Adrenal gland (tissue), 12 donors: ENCODE results near the gene PUM2. TPM values are rescaled to one million over a fixed set of nuclear protein-coding genes. Genes with fewer than 3 reads are reported as not detected.

Source experiments
- DNase-seq, 7 donors: peaks; one replicate each; pipeline ENCODE4 v3.0.0-alpha.2; 2019 to 2020
- H3K27ac ChIP-seq, 5 donors: fragments of 200-600 bp; sonication (generic) in 4 of 5; 1 replicate in 3 of 5; 2 replicates in 2 of 5; pipeline versions ENCODE4 v1.5.1 to v1.8.0; 2016 to 2020; ENCODE audit warnings: mild to moderate bottlenecking in 1 of 5
- H3K27me3 ChIP-seq: fragments of 200-600 bp; 2 replicates; pipeline ENCODE4 v1.8.0; 2021
- H3K36me3 ChIP-seq, 2 donors: fragments of 200-600 bp; replicated peaks in 1 of 2; 1 replicate in 1 of 2; 2 replicates in 1 of 2; pipeline versions ENCODE4 v1.5.1 to v1.8.0; 2018 to 2022
- H3K4me1 ChIP-seq, 2 donors: fragments of 200-600 bp; replicated peaks in 1 of 2; 1 replicate in 1 of 2; 2 replicates in 1 of 2; pipeline versions ENCODE4 v1.5.1 to v1.8.0; 2018 to 2021
- H3K4me3 ChIP-seq, 4 donors: fragments of 200-600 bp; sonication (generic) in 3 of 4; one replicate each; pipeline ENCODE4 v1.5.1; 2016 to 2018
- H3K9me3 ChIP-seq, 3 donors: fragments of 200-600 bp; sonication (generic) in 1 of 3; replicated peaks in 1 of 3; 1 replicate in 2 of 3; 2 replicates in 1 of 3; pipeline versions ENCODE4 v1.5.1 to v1.8.0; 2016 to 2021
- POLR2A ChIP-seq, 2 donors: fragments of 450-650 bp; IDR thresholded peaks; one replicate each; pipeline ENCODE4 v1.6.1; 2017; ENCODE audit warnings: antibody characterized with exemption in 2 of 2, mild to moderate bottlenecking in 2 of 2, moderate library complexity in 1 of 2
- WGBS, 4 donors: extraction: QIAGEN DNeasy Blood & Tissue Kit in 2 of 4; methylation state at CpG; one replicate each; pipeline versions ENCODE4 v1.1.5 to v1.1.7; 2013 to 2017; 5-methylcytosine and 5-hydroxymethylcytosine counted together
- intact Hi-C, 2 donors: fragments of 100-400 bp; cut with DNase I; formaldehyde crosslinking; loops; one replicate each; pipeline versions ENCODE4 v1.14.1 to v1.15.0; 2022 to 2023
- polyA plus RNA-seq, 3 donors: library from polyadenylated mRNA; stranded (reverse); fragments of 200-250 nt in 2 of 3; fragments of 350-450 nt in 1 of 3; fragmentation: Illumina TruSeq in 1 of 3; extraction: RNeasy Lipid Tissue Mini Kit (QIAGEN cat#74804) in 1 of 3; gene quantifications; one replicate each; pipeline ENCODE4 v1.2.3, GENCODE V29; 2013 to 2014
- total RNA-seq, 9 donors: library from RNA; depleted of rRNA in 4 of 9; stranded (reverse); fragments of >200 nt in 4 of 9; fragments of 120-200 nt in 1 of 9; fragmentation: NEBNext Ultra II Directional in 1 of 9; extraction: Animal tissue kit (Norgen Biotek cat#: 25700) in 1 of 9; gene quantifications; one replicate each; pipeline versions ENCODE4 v1.1.0 to v1.2.4, GENCODE V29; 2013 to 2023
- TF ChIP-seq, protein P1 (sequence below), 6 experiments: fragments of 450-650 bp in 4 of 6; fragments of 200-600 bp in 2 of 6; sonication (generic) in 1 of 6; IDR thresholded peaks; 1 replicate in 5 of 6; 2 replicates in 1 of 6; pipeline versions ENCODE4 v1.5.1 to v1.8.0; 2016 to 2021; ENCODE audit warnings: antibody characterized with exemption in 6 of 6, mild to moderate bottlenecking in 2 of 6, moderate library complexity in 1 of 6
- donor health status: healthy with polysubstance abuse.
- donor health status: Bipolar disorder and iron deficiency.
- donor health status: DM: yes; HTN: yes; CAD: no.
- donor health status: DM: no; HTN: no; CAD: no.
- donor health status: DM: no; HTN: no; CAD: no.
- donor health status: DM: yes; HTN: yes; CAD: no.

The PUM2 gene
- total and polyA plus RNA-seq, 12 donors = 25.5 to 105 (median 53.3) TPM

DNA sequence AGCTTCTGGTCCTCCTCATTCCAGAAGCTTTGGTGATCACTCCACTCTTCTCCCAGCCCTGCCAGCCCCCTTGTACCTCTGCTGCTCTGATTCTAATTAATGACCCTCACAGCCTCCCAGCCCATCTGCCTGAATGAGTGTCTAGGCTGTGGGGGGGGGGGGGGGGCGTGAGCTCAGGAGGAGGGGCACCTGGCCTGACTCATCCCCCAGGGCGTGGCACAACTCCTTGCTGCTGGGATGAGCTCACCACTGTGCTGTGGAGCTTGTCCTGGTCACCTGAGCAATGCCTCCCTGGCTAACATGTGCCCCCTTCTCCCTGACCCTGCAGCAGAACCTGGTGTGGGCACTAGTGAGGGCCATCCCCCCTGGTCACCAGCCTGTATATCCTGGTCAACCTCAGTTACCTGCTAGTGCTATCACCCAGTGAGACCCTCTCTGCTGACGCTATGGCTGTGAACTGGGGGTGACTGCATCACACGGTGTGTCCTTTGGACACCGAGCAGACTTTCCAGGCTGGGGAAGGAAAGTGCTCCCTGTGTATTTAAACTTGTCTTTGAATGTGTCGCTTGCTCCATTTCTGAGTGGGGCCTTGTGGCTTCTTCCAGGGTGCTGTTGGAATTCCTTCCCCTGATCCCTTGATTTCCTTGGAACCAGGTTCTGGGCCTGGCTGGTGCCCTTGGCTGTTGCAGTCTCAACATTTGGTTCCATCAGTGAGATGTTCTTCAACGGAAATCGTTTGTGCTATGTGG, 41.5 kb upstream of the PUM2 start:
- no peaks in the 10 kb centered on the region for H3K36me3 ChIP-seq
- 85 to 100% (median 93%) methylated on average over 5 to 8 of the region's 8 CpGs for WGBS, 4 donors
- intact Hi-C loops = no loop called here
- H3K4me1 ChIP-seq = no peaks in the 10 kb centered on the region
- H3K9me3 ChIP-seq = no peaks in the 10 kb centered on the region
- no peak for TF ChIP-seq POLR2A (IDR thresholded peaks at IDR 0.05)
- TF ChIP-seq, protein P1, sequence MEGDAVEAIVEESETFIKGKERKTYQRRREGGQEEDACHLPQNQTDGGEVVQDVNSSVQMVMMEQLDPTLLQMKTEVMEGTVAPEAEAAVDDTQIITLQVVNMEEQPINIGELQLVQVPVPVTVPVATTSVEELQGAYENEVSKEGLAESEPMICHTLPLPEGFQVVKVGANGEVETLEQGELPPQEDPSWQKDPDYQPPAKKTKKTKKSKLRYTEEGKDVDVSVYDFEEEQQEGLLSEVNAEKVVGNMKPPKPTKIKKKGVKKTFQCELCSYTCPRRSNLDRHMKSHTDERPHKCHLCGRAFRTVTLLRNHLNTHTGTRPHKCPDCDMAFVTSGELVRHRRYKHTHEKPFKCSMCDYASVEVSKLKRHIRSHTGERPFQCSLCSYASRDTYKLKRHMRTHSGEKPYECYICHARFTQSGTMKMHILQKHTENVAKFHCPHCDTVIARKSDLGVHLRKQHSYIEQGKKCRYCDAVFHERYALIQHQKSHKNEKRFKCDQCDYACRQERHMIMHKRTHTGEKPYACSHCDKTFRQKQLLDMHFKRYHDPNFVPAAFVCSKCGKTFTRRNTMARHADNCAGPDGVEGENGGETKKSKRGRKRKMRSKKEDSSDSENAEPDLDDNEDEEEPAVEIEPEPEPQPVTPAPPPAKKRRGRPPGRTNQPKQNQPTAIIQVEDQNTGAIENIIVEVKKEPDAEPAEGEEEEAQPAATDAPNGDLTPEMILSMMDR (IDR thresholded peaks at IDR 0.05) = no peak
- H3K27ac ChIP-seq = no peak overlapping the region
- peak in 3 of 7 donors; percentile 26 to 43 (median 40) for DNase-seq
- no peak overlapping the region for H3K4me3 ChIP-seq
- no peaks in the 10 kb centered on the region for H3K27me3 ChIP-seq

DNA sequence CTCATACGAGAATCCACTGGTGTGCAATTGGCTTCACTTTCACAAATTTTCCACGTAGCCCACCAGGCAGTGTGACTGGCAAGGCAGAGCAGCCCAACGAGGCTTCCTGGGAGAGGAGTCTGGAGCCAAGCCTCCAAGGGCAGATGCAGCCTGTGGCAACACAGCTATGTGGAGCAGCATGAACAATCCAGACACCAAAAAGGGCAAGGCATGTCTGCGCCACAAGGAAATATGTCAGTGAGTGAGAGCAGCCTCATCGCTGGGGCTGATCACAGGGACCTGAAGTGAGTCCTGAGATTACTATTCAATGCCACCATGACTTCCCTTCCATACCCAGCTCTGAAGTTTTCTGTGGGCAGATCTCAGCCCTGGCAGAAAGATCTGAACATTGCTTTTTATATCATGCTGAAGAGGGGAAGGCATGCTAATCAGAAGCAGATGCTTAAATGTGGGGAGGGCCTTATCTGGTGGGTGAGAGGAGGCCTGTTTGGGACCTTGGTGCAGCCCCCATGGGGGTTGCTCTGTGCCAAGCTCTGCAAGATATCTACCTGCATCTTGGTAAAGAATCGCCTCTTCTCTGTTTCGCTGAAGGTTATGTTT, 40.0 kb upstream of the PUM2 start:
- Histone ChIP-seq H3K9me3 (no peaks in the 10 kb centered on the region), H3K27me3 (no peaks in the 10 kb centered on the region), H3K4me1 (no peaks in the 10 kb centered on the region), H3K36me3 (no peaks in the 10 kb centered on the region), H3K27ac (no peak overlapping the region), H3K4me3 (no peak overlapping the region)
- no peak for TF ChIP-seq POLR2A (IDR thresholded peaks at IDR 0.05)
- TF ChIP-seq, protein P1 (IDR thresholded peaks at IDR 0.05) = no peak
- intact Hi-C loops = no loop called here
- DNase-seq = peak in 1 of 7 donors; percentile 17
- 82 to 95% (median 87%) methylated on average over 5 to 7 of the region's 7 CpGs for WGBS, 4 donors

DNA sequence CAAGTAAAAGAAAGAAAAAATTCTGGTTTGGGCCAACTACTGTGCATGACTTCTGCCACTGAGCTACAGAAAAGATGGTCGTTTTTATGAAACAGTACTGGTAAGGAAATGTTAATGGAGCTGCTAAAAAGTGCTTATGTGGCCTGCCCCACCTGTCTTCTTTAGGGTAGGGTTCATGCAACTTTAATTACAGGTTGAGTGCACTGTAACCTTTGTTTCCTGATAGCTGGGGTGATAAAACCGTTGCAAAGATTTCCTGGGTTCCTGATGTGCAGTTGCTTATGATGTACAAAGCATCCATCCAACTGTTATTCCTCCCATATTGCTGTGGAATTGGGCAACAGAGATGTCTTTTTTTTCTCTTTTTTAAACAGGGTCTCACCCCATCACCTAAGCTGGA, 34.3 kb upstream of the PUM2 start:
- peaks cover 0 to 9% of the 10 kb centered on the region in 2 donors for H3K4me1 ChIP-seq
- no peak overlapping the region for H3K4me3 ChIP-seq
- no peak for DNase-seq
- no peaks in the 10 kb centered on the region for H3K9me3 ChIP-seq
- intact Hi-C loops = no loop called here
- WGBS, 4 donors = 63 to 79% (median 67%) methylated on average over 2 of the region's 2 CpGs
- H3K27me3 ChIP-seq = no peaks in the 10 kb centered on the region
- TF ChIP-seq, protein P1 (IDR thresholded peaks at IDR 0.05) = no peak
- TF ChIP-seq POLR2A (IDR thresholded peaks at IDR 0.05) = no peak
- no peak overlapping the region for H3K27ac ChIP-seq
- no peaks in the 10 kb centered on the region for H3K36me3 ChIP-seq

DNA sequence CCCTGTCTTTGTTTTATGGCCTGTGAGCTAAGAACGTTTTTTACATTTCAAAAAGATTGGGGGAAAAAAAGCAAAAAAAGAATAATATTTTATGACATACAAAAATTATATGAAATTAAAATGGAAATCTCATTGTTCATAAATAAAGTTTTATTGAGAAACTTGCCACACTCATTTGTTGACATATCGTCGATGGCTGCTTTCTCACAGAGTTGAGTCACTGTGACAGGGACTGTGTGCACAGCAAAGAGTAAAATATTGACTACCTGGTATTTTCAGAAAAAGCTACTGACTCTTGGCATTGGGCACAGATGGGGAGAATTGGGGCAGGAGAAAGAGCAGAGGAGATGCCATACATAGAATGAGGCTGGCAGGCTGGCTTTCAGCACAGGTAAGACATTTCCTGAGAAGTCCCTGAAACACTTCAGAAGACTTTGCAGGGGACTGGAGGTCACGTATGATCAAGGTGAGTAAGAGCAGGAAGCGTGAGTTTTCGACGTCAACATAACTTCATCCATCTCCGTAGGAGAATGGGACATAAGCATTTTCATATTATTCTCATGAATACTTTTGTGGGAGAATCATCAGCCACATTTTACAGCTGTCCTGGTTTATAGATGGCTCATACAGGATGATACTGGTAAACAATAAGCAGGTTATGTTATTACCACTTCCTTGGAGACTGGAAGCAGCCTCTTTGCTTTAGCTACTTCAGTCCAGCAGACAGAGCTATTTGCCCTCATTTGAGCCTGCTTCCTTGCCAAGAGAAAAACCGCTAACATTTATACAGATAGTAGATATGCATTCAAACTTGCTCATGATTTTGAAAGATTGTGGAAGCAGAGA, 32.5 kb upstream of the PUM2 start:
- TF ChIP-seq, protein P1 (IDR thresholded peaks at IDR 0.05) = no peak
- H3K4me3 ChIP-seq = no peak overlapping the region
- no peak overlapping the region for H3K27ac ChIP-seq
- H3K9me3 ChIP-seq = no peaks in the 10 kb centered on the region
- DNase-seq = no peak
- no peaks in the 10 kb centered on the region for H3K27me3 ChIP-seq
- no peaks in the 10 kb centered on the region for H3K36me3 ChIP-seq
- intact Hi-C loops = no loop called here
- 83 to 91% (median 88%) methylated on average over 9 of the region's 9 CpGs for WGBS, 4 donors
- peaks cover 0 to 17% of the 10 kb centered on the region in 2 donors for H3K4me1 ChIP-seq
